SU-DHL-6 (cell line): ENCODE data around the gene MBNL1.

Source experiments
- CTCF ChIP-seq: fragments of 200-600 bp; sonication (generic); IDR thresholded peaks from one replicate; pipeline ENCODE4 v1.5.1; 2017; ENCODE audit warnings: antibody characterized with exemption, mild to moderate bottlenecking, low read length, moderate library complexity; ENCODE audit not compliant: insufficient read depth, poor library complexity, severe bottlenecking
- EZH2phosphoT487 ChIP-seq: fragments of 200-600 bp; sonication (generic), shearing (Covaris generic); conservative IDR thresholded peaks from 2 replicates; pipeline ENCODE4 v1.6.1; 2018; ENCODE audit warnings: mild to moderate bottlenecking, antibody characterized with exemption, low read length, moderate library complexity, mixed read lengths

GRCh38 chr3:152377184-152377570, 108.4 kb downstream of the MBNL1 start:
- TF ChIP-seq EZH2phosphoT487 (no peak), CTCF (no peak)
